Measurements from ENCODE around the gene HOXA3. TPM values are rescaled to one million over a fixed set of nuclear protein-coding genes. Genes with fewer than 3 reads are reported as not detected.

The HOXA3 gene
- total and polyA plus RNA-seq, 4 donors: 1.9 to 10.7 (median 6.3) TPM

- Histone ChIP-seq H3K27ac (ENCODE audit: low read depth in 1 of 2, low read length in 1 of 2) (peak overlapping the region in 1 of 2 donors; percentile 62), H3K4me1 (ENCODE audit: control insufficient read depth in 5 of 5, insufficient read depth in 5 of 5, low read length in 5 of 5) (peaks cover 0 to 61% (median 8%) of the 10 kb centered on the region in 5 donors), H3K27me3 (ENCODE audit: control insufficient read depth in 3 of 3, insufficient read depth in 3 of 3, low read length in 2 of 3) (peaks cover 0 to 72% (median 38%) of the 10 kb centered on the region in 3 donors), H3K9ac (ENCODE audit: insufficient read depth in 1 of 2, low read length in 2 of 2) (peak overlapping the region; percentile 43 to 91), H3K36me3 (ENCODE audit: control insufficient read depth in 4 of 4, insufficient read depth in 4 of 4, low read length in 4 of 4) (no peaks in the 10 kb centered on the region), H3K4me3 (peak overlapping the region; percentile 16), H3K9me3 (ENCODE audit: control insufficient read depth in 4 of 4, insufficient read depth in 3 of 4, low read length in 3 of 4) (peaks cover 0 to 2% (median 0%) of the 10 kb centered on the region in 4 donors)
- TF ChIP-seq CTCF (IDR thresholded peaks at IDR 0.05; ENCODE audit: control extremely low read depth, extremely low read depth): no peak
- peak in 1 of 3 donors; percentile 65 for DNase-seq
- no peak for ATAC-seq (ENCODE audit: insufficient read depth, low FRiP score)
- 2 to 10% methylated on average over 27 of the region's 27 CpGs for WGBS, 2 donors
These were observed 947 bp downstream of the HOXA3 start for GRCh38 chr7:27151341-27151930.

- Histone ChIP-seq H3K4me1 (ENCODE audit: control insufficient read depth in 5 of 5, insufficient read depth in 5 of 5, low read length in 5 of 5) (peaks cover 0 to 67% (median 8%) of the 10 kb centered on the region in 5 donors), H3K27me3 (ENCODE audit: control insufficient read depth in 3 of 3, insufficient read depth in 3 of 3, low read length in 2 of 3) (peaks cover 0 to 73% (median 37%) of the 10 kb centered on the region in 3 donors), H3K4me3 (peak overlapping the region; percentile 28), H3K27ac (ENCODE audit: low read depth in 1 of 2, low read length in 1 of 2) (peak overlapping the region in 1 of 2 donors; percentile 62), H3K9me3 (ENCODE audit: control insufficient read depth in 4 of 4, insufficient read depth in 3 of 4, low read length in 3 of 4) (peaks cover 0 to 3% (median 0%) of the 10 kb centered on the region in 4 donors), H3K9ac (ENCODE audit: insufficient read depth in 1 of 2, low read length in 2 of 2) (peak overlapping the region in 1 of 2 donors; percentile 91), H3K36me3 (ENCODE audit: control insufficient read depth in 4 of 4, insufficient read depth in 4 of 4, low read length in 4 of 4) (no peaks in the 10 kb centered on the region)
- DNase-seq (peak; percentile 90 to 95 (median 91)), ATAC-seq (ENCODE audit: insufficient read depth, low FRiP score) (peak; percentile 84)
- WGBS, 2 donors: 1 to 2% methylated on average over 58 of the region's 58 CpGs
- TF ChIP-seq CTCF (IDR thresholded peaks at IDR 0.05; ENCODE audit: control extremely low read depth, extremely low read depth): peak; percentile 60
These were observed 1.6 kb downstream of the HOXA3 start for GRCh38 chr7:27150568-27151340.

- Histone ChIP-seq H3K27me3 (ENCODE audit: control insufficient read depth in 3 of 3, insufficient read depth in 3 of 3, low read length in 2 of 3) (peaks cover 0 to 72% (median 31%) of the 10 kb centered on the region in 3 donors), H3K4me1 (ENCODE audit: control insufficient read depth in 5 of 5, insufficient read depth in 5 of 5, low read length in 5 of 5) (peaks cover 0 to 63% (median 8%) of the 10 kb centered on the region in 5 donors), H3K4me3 (peak overlapping the region; percentile 17), H3K9ac (ENCODE audit: insufficient read depth in 1 of 2, low read length in 2 of 2) (peak overlapping the region in 1 of 2 donors; percentile 87), H3K27ac (ENCODE audit: low read depth in 1 of 2, low read length in 1 of 2) (peak overlapping the region in 1 of 2 donors; percentile 62), H3K9me3 (ENCODE audit: control insufficient read depth in 4 of 4, insufficient read depth in 3 of 4, low read length in 3 of 4) (peaks cover 0 to 4% (median 0%) of the 10 kb centered on the region in 4 donors), H3K36me3 (ENCODE audit: control insufficient read depth in 4 of 4, insufficient read depth in 4 of 4, low read length in 4 of 4) (peaks cover 0 to 2% (median 0%) of the 10 kb centered on the region in 4 donors)
- WGBS, 2 donors: 22 to 28% methylated on average over 13 of the region's 13 CpGs
- TF ChIP-seq CTCF (IDR thresholded peaks at IDR 0.05; ENCODE audit: control extremely low read depth, extremely low read depth): no peak
- ATAC-seq (ENCODE audit: insufficient read depth, low FRiP score) (no peak), DNase-seq (peak in 2 of 3 donors; percentile 37 to 58)
These were observed 2.4 kb downstream of the HOXA3 start for GRCh38 chr7:27149842-27150567.

Data from lung (tissue), 12 donors.